Tibial nerve (tissue), 4 donors: Measurements from ENCODE around the gene DZIP1L.
A peak's percentile ranks its signal among the peaks of the same experiment; 100 is the strongest.

Source experiments
- CTCF ChIP-seq, 5 experiments: fragments of 200-600 bp in 3 of 5; fragments of 450-650 bp in 2 of 5; sonication (generic) in 3 of 5; IDR thresholded peaks; one replicate each; pipeline ENCODE4 v1.5.1; 2016 to 2019; ENCODE audit warnings: antibody characterized with exemption in 5 of 5, mild to moderate bottlenecking in 3 of 5, moderate library complexity in 2 of 5
- EP300 ChIP-seq, 2 donors: sonication (generic); formaldehyde crosslinking; IDR thresholded peaks; one replicate each; pipeline ENCODE4 v1.6.1; 2017; ENCODE audit warnings: antibody characterized with exemption in 2 of 2, mild to moderate bottlenecking in 1 of 2

DNA sequence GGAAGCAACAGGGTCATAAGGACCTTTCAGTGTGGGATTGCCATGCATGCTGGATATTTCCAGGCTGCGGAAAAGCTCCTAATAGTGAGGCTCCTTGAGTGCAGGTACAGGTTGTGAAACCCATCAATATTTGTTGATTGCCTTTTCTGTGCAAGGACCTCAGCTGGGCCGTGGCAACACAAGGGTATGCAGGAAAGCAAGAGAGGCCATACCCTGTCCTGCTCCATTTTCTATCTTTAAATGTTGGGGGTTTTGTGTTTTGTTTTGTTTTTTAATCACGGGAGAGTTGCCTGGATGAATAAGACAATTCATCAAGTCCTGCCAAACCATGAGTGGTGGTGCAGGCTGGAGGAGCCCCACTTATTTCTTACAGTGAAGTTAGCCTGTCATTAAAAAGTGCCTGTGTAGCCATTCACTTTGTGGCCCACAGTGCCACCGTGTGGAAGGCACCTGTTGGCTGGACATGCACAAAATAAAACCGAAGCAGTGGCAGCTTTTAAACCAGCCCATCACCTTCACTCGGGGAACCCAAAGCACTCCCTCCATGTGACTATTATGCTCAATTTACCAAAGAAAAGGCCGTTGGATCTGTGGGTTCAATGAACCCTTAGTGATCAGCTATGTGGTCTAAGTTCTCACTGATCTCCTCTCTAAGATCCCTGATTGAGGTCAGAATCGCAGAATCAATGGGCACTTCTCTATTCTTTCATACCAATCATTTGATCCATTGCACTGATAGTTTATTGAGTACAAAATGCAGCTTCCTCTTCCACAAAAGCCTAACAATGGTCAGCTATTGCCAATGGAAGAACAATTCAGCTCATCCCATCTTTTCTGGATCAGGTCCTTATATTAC, 63.2 kb downstream of the DZIP1L start:
- TF ChIP-seq EP300 (IDR thresholded peaks at IDR 0.05) (no peak), CTCF (IDR thresholded peaks at IDR 0.05) (peak in 4 of 5 experiments; percentile 14 to 31 (median 24))
